DLD1 (cell line): ENCODE measurements around the gene CSRNP3.

Source experiments
- in situ Hi-C: cut with HindIII; loops from 2 replicates; pipeline ENCODE4 v1.10.0; 2017; ENCODE audit warnings: low sequenced_read_pairs

Gene CSRNP3

DNA sequence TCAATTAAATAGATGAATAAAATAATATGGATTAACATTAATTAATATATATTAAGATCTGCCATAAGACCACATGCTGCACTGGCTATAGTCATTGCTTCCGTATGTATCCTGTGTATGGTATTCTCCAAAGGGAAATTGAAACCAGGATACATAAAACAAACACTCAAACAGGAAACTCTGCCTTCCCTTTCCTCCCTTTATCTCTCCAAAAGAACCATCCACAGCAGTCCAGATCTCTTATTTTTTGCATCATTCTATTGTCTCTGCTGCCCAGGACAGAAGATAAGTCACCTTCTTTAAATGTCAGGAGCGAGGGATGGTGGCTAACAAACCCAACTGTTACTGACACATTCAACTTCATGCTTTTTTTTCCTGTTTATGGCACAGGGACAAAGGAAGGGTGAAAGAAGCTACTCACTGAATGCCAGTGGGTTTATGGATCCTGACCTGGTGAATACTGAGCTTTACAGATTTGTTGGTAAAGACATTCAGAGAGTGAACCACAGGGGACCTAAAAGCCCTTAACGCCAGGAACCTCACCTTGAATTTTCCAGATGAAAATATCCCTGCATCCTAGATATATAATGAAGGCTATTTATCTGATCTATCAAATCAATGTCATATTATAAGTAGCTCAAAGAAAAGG is 67.5 kb downstream of the CSRNP3 start:
- in situ Hi-C loops = no loop called here

DNA sequence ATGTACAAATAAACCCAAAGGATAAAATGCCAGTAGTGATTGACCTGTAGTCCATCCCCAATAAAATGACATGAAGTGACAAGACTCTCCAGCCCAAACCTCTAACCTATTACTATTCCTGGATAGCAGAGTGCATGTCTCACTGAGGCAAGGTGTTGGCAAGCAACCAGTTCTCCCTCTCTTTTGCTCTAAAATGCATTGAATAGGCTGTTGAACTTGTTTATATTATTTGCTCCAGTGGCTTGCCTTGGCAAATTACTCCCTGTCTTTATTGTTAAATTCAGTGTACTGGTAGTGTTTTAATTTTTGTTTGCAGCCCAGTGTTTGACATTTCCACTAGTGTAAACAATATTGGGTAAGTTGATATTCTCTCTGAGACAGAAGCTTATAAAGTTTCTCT is 70.5 kb downstream of the CSRNP3 start:
- in situ Hi-C loops = no loop called here

DNA sequence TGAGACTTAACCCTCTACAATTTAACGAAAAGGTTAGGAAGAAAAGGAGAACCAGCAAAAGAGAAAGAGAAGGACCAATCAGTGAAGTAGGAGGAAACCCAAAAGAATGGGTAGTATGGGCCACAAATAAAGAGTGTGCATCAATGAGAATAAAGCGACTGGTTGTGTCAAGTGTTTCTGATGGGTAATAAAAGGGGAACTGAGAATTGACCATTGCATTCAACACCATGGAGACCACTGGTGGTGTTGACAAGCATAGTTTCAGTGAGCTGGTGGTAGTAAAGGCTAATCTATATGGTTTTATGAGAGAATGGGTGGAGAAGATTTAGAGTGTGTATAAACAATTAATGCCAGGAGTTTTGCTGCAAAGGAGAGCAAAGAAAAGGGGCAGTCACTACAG is 75.4 kb downstream of the CSRNP3 start:
- in situ Hi-C loops = no loop called here

DNA sequence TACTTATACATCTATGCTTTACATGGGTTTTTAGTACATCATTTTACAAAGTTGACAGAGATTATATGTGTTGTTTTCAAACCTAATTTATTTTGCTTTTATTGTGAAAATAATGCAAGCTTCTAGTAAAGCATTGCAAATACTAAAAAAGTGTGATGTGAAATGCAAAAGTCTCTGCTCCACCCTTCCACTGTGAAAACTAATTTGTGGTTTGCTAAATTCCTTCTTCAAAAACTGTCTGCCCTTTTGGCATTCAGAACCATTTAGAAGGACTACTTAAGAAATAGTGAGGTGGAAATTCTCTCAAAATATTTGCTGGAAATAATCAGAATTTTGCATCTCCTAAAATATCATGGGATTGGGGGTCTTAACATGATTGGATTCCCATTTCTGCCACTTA is 78.4 kb downstream of the CSRNP3 start:
- in situ Hi-C loops = no loop called here

DNA sequence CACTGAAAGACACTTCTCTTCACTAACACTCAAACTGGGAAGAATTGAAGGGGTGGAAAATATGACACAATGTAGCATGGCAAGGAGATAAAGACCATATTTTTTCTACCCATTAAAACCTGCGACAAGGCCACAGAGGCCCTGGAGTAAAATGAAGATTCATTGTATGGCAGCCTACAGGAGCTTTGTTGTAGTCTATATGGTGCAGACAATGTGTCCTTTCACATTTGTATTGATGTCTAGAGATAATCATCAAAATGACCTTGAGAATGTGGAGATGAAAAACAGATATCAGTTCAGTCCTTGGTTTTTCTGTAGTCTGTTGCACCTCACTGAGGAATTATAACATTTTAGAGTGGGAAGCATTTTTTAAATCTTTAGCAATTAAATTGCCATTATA is 80.1 kb downstream of the CSRNP3 start:
- in situ Hi-C loops = no loop called here

DNA sequence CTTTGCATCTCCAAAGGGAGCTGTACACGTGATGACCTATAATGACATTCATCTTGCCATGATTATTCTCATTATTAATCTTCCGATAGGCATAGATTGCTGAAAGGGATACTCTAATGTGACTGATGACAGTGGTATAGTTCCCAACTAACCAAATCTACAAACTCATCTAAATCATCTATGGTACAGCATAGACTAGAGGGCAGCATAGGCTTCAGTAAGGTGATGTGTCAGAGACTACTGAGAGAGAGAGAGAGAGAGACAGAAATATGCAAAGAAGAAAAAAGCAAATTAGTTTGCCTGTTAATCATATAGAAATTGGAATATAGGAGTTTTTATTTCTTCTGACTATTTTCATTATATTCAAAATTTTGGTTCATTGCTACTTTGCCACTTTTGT is 89.3 kb downstream of the CSRNP3 start:
- in situ Hi-C loops = no loop called here

DNA sequence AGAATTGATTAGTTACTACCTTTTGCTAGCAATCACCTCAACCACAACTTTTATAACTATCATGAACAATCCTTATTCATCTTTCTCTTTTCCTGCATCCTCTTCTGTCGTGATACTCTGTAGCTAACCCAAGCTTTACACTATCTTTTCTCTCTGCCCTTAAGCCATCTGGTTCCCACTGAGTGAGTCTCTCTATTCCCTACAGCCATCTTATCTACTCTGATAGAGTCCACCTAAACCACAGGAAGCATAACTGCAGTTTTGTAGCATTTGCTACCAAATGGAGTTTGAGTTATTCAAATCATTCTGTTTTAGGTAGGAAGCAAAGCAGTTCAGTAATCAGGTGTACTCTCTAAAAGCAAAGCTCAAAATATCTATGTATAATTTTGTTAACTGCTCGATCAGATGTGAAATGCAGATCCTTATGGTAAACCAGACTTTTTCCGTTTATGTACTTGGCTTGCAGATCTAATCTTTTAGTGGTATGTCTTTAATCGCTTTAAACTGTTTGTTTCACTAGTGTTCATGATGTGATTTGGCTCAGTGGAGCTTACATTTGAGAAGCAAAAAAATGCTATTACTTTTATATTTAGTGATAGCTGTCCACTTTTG is 91.0 kb downstream of the CSRNP3 start:
- in situ Hi-C loops = no loop called here

DNA sequence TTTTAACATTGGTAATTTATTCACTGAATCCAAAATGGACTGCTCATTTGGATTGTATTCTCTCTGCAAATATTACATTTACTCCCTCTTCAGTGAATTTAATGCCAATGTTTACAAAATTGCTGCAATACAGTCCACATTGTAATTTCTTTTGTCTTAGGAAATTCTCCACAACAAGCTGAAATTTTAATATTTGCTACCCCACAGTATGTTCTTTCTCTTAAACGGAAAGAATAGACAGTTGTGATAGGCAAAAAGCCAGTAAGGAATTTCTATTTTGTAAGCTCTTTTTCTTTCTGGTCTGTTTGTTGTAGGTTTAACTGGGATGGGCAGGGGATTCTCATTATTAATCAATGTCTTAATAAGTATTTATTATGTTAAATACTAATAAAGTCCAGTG is 92.0 kb downstream of the CSRNP3 start:
- in situ Hi-C loops = no loop called here

DNA sequence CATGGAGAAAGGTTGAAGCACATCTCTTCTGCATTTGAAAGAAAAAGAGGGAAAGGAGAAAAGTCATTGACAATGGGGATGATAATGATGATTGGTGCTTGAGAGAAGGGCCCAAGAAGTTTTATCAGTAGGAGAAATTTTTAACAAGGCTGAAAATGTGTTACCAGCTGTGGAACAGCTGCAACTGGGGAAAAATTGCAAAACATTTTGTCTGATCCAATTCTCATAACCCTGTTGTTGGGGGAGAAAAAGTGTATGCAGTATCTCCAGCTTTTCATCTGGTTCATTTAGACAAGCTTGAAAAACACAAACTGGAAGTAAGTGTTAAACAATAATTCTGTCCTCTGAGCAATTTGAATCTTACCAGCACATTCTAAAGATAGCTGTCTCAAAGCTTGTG is 92.7 kb downstream of the CSRNP3 start:
- in situ Hi-C loops = no loop called here

DNA sequence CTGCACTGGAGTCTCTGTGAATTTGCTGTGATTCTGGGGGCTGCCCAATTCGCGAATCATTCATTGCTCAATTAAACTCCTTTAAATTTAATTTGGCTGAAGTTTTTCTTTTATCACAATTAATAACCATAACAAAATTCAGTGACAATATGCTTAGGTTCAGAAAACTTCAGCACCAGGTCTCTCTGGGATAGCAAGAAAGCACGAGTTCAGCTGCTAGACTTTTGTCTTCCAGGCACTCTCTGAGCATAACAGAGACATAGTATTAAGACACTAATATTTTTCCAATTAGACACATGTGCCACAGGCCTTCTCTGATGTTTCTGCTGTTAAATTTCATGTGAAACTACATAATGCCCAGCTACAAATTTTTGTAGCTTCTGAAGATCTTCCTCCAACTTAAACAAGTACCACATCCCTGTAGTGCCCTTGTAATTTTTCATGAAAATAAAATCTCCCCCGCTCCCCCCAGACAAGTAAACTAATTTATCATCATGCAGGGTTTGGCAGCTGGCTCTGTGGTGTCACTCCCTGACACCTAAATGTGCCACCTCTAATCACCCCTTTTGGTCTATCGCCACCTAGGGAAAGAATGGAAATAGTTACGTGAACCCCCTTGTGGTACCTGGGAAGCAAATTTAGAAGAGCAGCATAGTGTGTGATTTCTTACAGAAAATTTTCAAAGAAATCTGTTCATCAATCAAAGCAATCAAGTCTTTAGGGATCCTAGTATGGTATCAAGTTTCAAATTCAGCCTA is 94.1 kb downstream of the CSRNP3 start:
- in situ Hi-C loops = no loop called here

DNA sequence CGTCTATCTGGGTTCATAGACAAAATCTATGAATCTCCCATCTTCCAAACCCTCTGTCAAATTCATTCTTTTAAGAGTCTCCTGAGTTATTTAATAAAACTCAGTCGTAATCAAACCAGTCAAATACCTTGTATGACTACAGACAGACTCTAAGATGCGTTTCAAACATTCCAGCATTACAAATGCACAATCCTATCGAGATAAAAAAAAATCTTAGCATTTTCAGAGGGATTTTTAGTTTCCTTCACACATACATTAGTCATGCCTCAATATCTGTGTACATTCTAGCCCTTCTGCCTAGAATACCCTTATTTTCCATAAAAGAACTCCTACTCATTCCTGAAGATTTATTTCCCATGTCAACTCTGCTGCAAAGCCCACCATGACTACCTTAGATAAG is 96.5 kb downstream of the CSRNP3 start:
- in situ Hi-C loops = no loop called here

DNA sequence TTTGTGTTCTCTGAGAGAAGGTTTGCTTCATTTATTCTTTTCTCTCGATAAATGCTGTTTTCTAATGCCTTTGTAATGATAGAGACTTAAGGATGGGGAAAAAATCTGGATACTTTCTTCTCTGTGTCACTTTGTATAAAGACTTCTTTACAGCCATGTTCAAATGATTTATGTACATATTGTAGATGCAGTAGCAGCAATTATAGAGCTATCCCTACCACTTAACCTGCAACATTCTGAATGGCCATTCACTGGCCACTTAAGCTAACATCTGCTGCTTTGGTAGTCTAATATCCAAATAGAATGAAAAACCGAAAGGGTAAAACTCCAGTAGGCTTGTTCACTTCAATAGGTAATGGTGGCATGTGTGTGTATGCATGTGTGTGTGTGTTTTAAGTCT is 97.8 kb downstream of the CSRNP3 start:
- in situ Hi-C loops = no loop called here

DNA sequence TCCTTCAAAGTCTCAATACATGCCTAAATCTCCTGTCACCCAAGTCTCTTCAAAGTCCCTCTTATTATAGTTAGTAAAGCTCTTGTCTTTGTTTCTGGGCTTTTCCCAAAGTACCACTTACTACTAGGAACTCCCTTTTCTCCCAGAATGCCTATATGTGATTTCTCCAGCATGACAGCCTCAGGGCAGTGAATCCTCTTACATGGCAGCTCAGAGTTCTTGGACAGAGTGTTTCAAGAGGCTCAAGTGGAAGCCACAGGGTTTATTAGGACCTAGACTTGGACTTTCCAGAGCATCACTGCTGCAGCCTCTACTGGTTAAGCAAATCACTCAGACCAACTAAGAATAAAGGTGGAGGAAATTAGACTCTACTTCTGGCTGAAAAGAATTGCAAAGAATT is 98.9 kb downstream of the CSRNP3 start:
- in situ Hi-C loops = no loop called here

DNA sequence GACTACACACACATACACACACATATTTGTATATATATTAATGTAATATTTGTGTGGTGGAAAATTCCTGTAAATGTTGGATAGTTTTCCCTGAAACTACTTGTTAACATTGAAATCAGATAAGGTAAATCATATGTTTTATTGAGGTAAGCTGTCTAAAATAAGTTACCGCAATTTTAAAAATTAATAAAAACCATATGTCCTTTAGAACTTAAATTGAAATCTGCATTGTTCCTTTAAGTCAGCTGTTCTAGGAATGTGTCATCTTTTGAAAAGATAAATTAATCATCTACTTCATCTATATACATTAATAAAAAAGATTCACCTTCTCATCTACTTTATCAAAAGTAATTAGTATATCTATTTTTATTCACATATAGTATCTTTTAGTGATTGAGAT is 102.0 kb downstream of the CSRNP3 start:
- in situ Hi-C loops = no loop called here

DNA sequence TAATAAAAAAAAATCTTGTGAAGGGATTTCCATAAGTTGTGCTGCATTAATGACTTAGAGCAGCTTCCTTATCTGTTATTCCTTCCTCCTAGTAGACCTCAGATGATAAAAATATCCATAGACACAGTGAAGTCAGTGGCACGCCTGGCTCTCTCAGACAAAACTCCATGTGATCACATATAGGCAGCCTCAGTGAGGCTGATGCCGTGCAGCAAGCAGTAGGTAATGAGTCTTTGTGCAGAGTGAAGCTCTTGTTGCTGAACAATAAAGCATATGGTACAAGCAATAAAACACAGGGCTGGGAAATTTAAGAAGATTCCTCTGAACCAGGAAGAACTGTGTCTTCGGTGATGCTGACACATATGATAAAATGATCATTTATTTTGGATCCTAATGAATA is 102.7 kb downstream of the CSRNP3 start:
- in situ Hi-C loops = no loop called here

DNA sequence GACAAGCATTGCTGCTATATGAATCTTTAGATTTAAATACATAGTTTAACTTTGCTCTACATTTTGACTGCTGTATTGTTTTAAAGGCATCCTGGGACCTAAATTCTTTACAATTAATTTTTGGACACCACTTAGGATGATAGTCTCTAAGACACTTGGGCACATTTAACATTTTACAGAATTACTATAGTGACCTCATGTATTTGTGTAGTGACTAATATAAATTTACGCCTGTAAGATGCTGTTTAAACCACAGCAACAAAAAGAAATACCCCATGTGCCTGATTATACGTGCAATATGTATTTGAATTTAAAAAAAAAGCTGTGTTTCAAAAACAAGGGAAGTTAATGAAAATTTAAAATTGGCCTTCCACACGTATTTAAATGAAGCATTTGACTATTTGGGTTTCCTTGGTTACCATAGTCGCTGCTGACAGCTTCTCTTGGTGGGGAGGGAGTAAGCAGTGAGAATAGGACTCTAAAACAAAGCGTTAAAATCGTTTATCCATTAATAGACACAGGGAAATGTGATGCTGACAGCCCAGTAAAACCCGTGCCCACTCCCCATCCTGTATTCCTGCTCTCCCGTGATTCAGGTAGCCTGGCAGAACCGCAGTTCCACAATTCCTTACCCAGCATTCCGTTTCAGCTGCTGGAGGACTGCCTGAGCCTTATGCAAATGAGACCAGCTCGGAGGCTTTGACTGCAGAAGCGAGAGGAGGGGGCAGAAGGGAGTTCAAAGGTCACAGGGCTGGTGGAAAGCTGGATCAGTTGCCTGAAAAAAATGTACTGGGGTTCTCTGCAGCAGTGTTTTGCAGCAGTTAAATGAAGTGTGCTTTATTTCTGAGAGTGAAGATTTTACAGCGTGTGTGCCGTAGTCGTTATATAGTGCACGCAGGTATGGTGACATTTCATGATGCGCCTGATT is 104.3 kb downstream of the CSRNP3 start:
- in situ Hi-C loops = no loop called here

DNA sequence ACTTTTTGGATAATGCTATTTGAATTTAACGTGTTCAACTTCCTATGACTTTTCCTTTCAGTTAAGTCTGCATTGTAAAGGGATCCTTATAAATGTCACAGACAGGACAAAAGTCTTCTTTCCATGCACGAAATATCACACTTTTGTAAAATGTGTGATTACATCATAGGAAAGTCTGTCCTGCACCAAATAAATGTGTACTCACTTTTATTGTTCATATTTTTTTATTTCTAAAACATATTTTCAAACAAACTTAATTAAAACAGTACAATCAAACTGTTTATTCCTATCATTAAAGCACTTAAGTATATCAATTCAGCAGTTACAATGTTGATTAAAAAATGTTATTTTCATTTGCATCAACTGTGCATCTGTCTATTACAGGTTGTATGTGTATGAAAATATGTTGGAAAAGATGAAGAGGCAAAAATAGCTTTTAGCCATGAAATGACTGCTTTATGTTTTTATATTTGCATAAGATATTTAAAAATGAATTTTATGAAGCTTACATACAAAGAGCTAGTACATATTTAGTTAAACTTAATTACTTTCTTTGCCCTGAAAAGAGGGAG is 105.6 kb downstream of the CSRNP3 start:
- in situ Hi-C loops = no loop called here

DNA sequence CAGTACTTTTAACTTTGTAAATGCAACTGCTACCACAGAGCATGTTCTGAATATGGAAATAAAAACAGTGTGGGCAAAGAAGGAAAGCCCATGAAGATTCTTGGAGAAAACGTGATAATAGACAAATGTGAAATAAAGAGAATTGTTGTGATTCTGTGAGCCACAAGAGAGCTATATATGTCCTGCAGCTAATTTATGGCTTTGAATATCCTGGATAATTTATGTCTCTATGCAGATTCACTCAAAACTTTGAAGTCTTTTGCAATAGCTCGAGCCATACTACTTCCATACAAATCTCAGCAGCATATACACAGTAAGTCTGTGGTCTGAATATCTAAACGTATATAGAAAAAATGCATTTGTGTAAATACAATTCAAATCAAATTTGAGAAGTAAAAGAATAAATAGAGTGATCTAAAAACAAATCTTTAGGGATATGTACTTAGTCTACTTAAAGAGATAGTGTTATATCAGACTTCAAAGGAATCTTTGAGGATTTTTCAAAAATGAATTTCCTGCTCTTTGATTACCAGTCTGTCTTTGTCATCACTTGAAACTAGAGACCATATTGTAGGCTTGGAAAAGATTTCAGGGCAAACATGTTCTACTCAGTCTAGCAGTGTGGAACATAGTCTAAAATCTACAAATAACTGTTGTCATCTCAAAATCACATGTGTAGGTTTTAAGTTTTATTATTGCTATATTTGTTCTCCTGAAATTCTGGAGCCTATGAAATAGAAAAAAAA is 107.1 kb downstream of the CSRNP3 start:
- in situ Hi-C loops = no loop called here

DNA sequence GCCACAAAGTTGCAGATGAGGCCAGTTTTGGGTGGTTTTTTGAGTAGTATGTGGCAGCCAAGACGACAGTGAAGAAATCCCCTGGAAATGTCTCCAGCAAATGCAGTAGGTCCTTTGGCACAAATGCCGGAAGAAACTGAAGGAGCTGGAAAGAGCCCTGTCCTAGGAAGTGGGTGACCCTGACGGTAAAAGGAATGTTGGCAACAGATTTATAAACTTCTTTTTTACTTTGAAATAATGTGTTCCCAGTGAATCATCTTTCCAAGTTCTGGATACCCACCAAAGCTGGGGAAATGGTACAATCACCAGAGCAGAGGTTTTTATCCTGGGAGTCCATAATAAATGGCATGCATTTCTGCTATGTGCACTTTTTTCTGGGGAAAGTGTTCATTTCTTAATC is 112.9 kb downstream of the CSRNP3 start:
- in situ Hi-C loops = no loop called here

DNA sequence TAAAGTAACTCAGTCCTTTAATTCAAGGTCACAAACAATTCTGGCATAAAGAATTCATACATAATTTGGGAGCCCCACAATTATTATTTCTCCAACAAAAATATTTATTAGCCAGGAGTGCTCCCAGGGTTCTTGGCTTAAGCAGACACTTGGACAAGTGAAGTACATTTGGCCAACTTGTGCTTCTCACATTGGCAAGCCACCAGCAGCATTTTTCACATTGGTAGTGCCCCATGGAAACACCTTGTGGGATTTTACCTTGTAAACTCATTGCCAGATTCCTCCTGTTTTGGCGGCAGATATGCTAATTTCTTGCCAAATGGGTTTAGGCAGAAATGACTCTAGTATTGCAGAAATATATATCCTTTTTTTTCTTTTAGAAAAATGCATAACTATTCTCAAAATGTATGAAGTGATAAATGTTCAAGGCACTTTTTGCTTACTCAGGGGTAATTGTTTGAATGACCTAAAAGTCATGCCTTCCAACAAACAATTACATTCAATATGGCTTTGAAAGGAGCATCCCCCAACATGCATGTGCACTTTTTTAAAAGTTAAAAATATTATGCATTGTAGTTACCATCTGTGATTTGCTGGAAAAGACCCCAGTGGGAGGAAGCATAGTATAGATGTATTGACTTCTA is 113.5 kb downstream of the CSRNP3 start:
- in situ Hi-C loops = no loop called here
